GM23338 (cell line): Measurements from ENCODE around the gene PTH1R. TPM values are rescaled to one million over a fixed set of nuclear protein-coding genes. Genes with fewer than 3 reads are reported as not detected.

Experiments used
- ATAC-seq: fragments of 200-7000 bp; cut with Tn5 transposase; 3 replicates; pipeline ENCODE4 v1.9.1; 2020
- DNase-seq: peaks from one replicate; pipeline ENCODE4 v3.0.0-alpha.2; 2015; ENCODE audit warnings: low spot score
- H2AFZ ChIP-seq: fragments of 200-600 bp; sonication (generic); 2 replicates; pipeline ENCODE4 v1.8.0; 2016; ENCODE audit warnings: antibody characterized with exemption, mild to moderate bottlenecking, moderate library complexity
- H3F3A ChIP-seq: fragments of 200-600 bp; sonication (generic); replicated peaks from 2 replicates; pipeline ENCODE4 v1.8.0; 2017; ENCODE audit warnings: antibody characterized with exemption, mixed run types, low read depth
- H3K27ac ChIP-seq: fragments of 200-600 bp; sonication (generic); 2 replicates; pipeline ENCODE4 v1.6.1; 2016; ENCODE audit warnings: low read depth
- H3K27me3 ChIP-seq: fragments of 200-600 bp; sonication (generic); 2 replicates; pipeline ENCODE4 v1.8.0; 2016; ENCODE audit warnings: mild to moderate bottlenecking, mixed run types, moderate library complexity; ENCODE audit not compliant: insufficient read depth
- H3K36me3 ChIP-seq: fragments of 200-600 bp; sonication (generic); 2 replicates; pipeline ENCODE4 v1.8.0; 2016; ENCODE audit warnings: mild to moderate bottlenecking; ENCODE audit not compliant: insufficient read depth
- H3K4me1 ChIP-seq: fragments of 200-600 bp; sonication (generic); 2 replicates; pipeline ENCODE4 v1.8.0; 2016; ENCODE audit warnings: mild to moderate bottlenecking, moderate library complexity; ENCODE audit not compliant: insufficient read depth
- H3K4me2 ChIP-seq: fragments of 200-600 bp; sonication (generic); 2 replicates; pipeline ENCODE4 v1.7.1; 2017; ENCODE audit warnings: mixed run types
- H3K4me3 ChIP-seq: fragments of 200-600 bp; sonication (generic); 2 replicates; pipeline ENCODE4 v1.6.1; 2016; ENCODE audit warnings: mixed run types
- H3K79me2 ChIP-seq: fragments of 200-600 bp; sonication (generic); replicated peaks from 2 replicates; pipeline ENCODE4 v1.8.0; 2017; ENCODE audit warnings: mild to moderate bottlenecking; ENCODE audit not compliant: insufficient read depth
- H3K9me2 ChIP-seq: fragments of 200-600 bp; sonication (generic); 2 replicates; pipeline ENCODE4 v1.8.0; 2017; ENCODE audit not compliant: insufficient read depth
- H4K20me1 ChIP-seq: fragments of 200-600 bp; sonication (generic); replicated peaks from 2 replicates; pipeline ENCODE4 v1.8.0; 2017; ENCODE audit warnings: mild to moderate bottlenecking; ENCODE audit not compliant: insufficient read depth
- H3K27ac Mint-ChIP-seq: 2 replicates; pipeline ENCODE4 v1.8.0; 2020; ENCODE audit warnings: inconsistent platforms, mild to moderate bottlenecking, moderate library complexity, mixed read lengths
- H3K27me3 Mint-ChIP-seq: 3 replicates; pipeline ENCODE4 v1.8.0; 2022; ENCODE audit warnings: low read depth, mild to moderate bottlenecking, moderate library complexity, mixed read lengths, inconsistent platforms; ENCODE audit not compliant: insufficient read depth, poor library complexity
- H3K36me3 Mint-ChIP-seq: 3 replicates; pipeline ENCODE4 v1.8.0; 2021; ENCODE audit warnings: low read depth, mild to moderate bottlenecking, inconsistent platforms, moderate library complexity, mixed read lengths
- H3K4me1 Mint-ChIP-seq: 3 replicates; pipeline ENCODE4 v1.8.0; 2020; ENCODE audit warnings: mild to moderate bottlenecking, inconsistent platforms, mixed read lengths
- H3K4me3 Mint-ChIP-seq: 3 replicates; pipeline ENCODE4 v1.8.0; 2021; ENCODE audit warnings: moderate library complexity, mild to moderate bottlenecking, inconsistent platforms, mixed read lengths
- H3K9me3 Mint-ChIP-seq: 3 replicates; pipeline ENCODE4 v1.8.0; 2020; ENCODE audit warnings: moderate library complexity, mild to moderate bottlenecking, inconsistent platforms, mixed read lengths
- CREB1 ChIP-seq: fragments of 250-450 bp; sonication (Bioruptor Pico); IDR thresholded peaks from 2 replicates; pipeline ENCODE4 v1.5.0; 2020; ENCODE audit warnings: low read depth, mild to moderate bottlenecking, moderate library complexity
- EZH2 ChIP-seq: fragments of 200-600 bp; sonication (generic); IDR thresholded peaks from one replicate; pipeline ENCODE4 v1.8.0; 2017; ENCODE audit warnings: antibody characterized with exemption, mild to moderate bottlenecking, low read depth; ENCODE audit not compliant: unreplicated experiment
- EZH2phosphoT487 ChIP-seq: fragments of 200-600 bp; sonication (generic); IDR thresholded peaks from one replicate; pipeline ENCODE4 v1.8.1; 2018; ENCODE audit warnings: antibody characterized with exemption; ENCODE audit not compliant: unreplicated experiment
- JUNB ChIP-seq: IDR thresholded peaks from one replicate; pipeline ENCODE4 v1.6.1; 2016; ENCODE audit warnings: antibody characterized with exemption; ENCODE audit not compliant: unreplicated experiment
- NANOG ChIP-seq: IDR thresholded peaks from 2 replicates; pipeline ENCODE4 v1.6.1; 2016; ENCODE audit warnings: antibody characterized with exemption, borderline replicate concordance
- POLR2AphosphoS5 ChIP-seq: IDR thresholded peaks from 2 replicates; pipeline ENCODE4 v1.6.1; 2016; ENCODE audit warnings: antibody characterized with exemption, low read depth
- STAT1 ChIP-seq: IDR thresholded peaks from one replicate; pipeline ENCODE4 v1.6.1; 2016; ENCODE audit warnings: antibody characterized with exemption; ENCODE audit not compliant: unreplicated experiment
- ZNF114 ChIP-seq: fragments of 250-450 bp; sonication (Bioruptor Pico); IDR thresholded peaks from 2 replicates; pipeline ENCODE4 v1.5.0; 2020; ENCODE audit warnings: mild to moderate bottlenecking, moderate library complexity
- ZNF331 ChIP-seq: fragments of 250-450 bp; sonication (Bioruptor Pico); IDR thresholded peaks from 2 replicates; pipeline ENCODE4 v1.5.0; 2020; ENCODE audit warnings: low read depth, mild to moderate bottlenecking, moderate library complexity
- polyA plus RNA-seq: library from polyadenylated mRNA; unstranded; fragments of >200 nt; fragmentation: Nextera tagmentation; extraction: Ambion mirVana; gene quantifications from 2 replicates; pipeline ENCODE4 v1.2.1, GENCODE V29; 2016
- total RNA-seq: library from RNA; depleted of rRNA; stranded (reverse); fragments of >200 nt; shearing (Covaris generic); gene quantifications from 2 replicates; pipeline ENCODE4 v1.2.3, GENCODE V29; 2014
- TF ChIP-seq, protein P1 (sequence below): IDR thresholded peaks from one replicate; pipeline ENCODE4 v1.6.1; 2018; ENCODE audit warnings: antibody characterized with exemption; ENCODE audit not compliant: unreplicated experiment
- TF ChIP-seq, protein P2 (sequence below): fragments of 250-450 bp; sonication (Bioruptor Pico); IDR thresholded peaks from 2 replicates; pipeline ENCODE4 v1.5.0; 2020; ENCODE audit warnings: mild to moderate bottlenecking, moderate library complexity

PTH1R gene
- total and polyA plus RNA-seq, 2 experiments from 2014 or later: 1.3 to 1.9 TPM

DNA sequence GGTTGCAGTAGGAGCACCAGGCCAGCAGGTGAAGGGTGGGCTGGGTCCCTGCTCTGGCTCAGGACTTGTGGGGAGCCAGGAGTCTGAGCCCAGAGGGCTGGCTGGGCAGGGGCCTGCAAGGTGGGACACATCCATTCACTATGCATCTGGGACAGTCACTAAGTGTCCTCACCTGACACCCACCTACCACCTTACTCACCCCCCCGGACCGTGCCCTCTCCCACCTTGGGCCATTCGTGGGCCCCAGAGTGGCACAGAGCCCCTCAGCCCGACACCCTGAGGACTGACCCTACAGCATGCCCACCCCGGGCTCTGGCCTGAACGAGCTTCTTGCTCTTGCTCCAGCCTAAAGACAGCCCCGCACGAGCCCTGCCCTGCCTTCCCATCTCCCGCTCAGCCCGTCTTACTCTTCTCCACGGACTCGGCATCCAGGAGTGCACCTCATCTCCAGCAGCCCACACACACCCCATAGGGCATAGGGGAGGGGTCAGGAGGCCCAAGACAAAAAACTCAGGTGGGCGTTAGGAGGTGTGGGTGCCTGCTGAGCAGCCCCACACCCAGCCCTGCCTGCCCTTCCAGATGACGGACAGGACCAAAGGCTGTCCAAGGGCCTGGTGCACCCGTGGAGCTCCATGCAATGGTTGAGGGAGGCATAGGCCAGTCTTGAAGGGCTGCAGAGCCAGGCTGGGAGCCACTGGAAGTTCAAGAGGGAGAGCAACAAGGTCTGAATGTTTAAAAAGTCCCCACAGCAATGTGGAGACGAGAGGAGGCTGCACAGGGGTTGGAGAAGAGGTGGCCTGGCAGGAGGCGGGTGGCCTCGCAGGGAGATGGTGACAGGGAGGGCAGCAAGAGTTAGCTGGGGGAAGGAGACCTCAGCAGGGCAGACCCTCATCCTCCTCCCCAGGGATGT lies 27.0 kb downstream of the PTH1R start:
- no peak for ATAC-seq
- H3K9me2 ChIP-seq: no peaks in the 10 kb centered on the region
- H2AFZ ChIP-seq: no peak overlapping the region

DNA sequence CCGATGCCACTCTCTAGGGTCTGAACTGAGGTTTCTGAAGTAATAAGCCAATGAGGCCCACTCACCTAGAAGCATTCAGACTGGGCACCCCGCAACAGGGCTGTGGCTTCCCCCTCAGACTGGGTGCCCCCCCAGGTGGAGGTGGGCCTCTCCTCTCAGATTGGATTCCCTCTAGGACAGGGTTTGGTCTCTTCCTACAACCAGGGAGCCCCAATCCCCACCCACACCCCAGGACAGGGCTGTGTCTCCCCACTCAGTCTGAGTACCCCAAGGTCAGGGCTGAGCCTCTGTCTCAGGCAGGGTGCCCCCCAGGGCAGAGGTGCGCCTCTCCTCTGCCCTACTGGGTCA lies 27.7 kb downstream of the PTH1R start:
- no peak overlapping the region for H3K27ac Mint-ChIP-seq
- peaks cover 2% of the 10 kb centered on the region; the same call in 1 of the 3 replicates for H3K4me1 Mint-ChIP-seq
- peaks cover 9% of the 10 kb centered on the region for H3K27me3 Mint-ChIP-seq
- no peaks in the 10 kb centered on the region for H3K9me3 Mint-ChIP-seq
- Histone ChIP-seq H3K27me3 (no peaks in the 10 kb centered on the region), H3K79me2 (no peaks in the 10 kb centered on the region), H3K4me3 (no peak overlapping the region), H3K4me2 (no peak overlapping the region), H2AFZ (no peak overlapping the region), H3K27ac (no peak overlapping the region), H3F3A (no peaks in the 10 kb centered on the region), H4K20me1 (no peaks in the 10 kb centered on the region), H3K4me1 (no peaks in the 10 kb centered on the region), H3K9me2 (no peaks in the 10 kb centered on the region), H3K36me3 (no peaks in the 10 kb centered on the region)
- ATAC-seq (no peak), DNase-seq (no peak)
- H3K36me3 Mint-ChIP-seq: no peaks in the 10 kb centered on the region
- H3K4me3 Mint-ChIP-seq: no peak overlapping the region
- TF ChIP-seq CREB1 (CRISPR knock-in tag): no peak
- no peak for TF ChIP-seq JUNB
- TF ChIP-seq ZNF331 (CRISPR knock-in tag): no peak
- TF ChIP-seq, protein P1, sequence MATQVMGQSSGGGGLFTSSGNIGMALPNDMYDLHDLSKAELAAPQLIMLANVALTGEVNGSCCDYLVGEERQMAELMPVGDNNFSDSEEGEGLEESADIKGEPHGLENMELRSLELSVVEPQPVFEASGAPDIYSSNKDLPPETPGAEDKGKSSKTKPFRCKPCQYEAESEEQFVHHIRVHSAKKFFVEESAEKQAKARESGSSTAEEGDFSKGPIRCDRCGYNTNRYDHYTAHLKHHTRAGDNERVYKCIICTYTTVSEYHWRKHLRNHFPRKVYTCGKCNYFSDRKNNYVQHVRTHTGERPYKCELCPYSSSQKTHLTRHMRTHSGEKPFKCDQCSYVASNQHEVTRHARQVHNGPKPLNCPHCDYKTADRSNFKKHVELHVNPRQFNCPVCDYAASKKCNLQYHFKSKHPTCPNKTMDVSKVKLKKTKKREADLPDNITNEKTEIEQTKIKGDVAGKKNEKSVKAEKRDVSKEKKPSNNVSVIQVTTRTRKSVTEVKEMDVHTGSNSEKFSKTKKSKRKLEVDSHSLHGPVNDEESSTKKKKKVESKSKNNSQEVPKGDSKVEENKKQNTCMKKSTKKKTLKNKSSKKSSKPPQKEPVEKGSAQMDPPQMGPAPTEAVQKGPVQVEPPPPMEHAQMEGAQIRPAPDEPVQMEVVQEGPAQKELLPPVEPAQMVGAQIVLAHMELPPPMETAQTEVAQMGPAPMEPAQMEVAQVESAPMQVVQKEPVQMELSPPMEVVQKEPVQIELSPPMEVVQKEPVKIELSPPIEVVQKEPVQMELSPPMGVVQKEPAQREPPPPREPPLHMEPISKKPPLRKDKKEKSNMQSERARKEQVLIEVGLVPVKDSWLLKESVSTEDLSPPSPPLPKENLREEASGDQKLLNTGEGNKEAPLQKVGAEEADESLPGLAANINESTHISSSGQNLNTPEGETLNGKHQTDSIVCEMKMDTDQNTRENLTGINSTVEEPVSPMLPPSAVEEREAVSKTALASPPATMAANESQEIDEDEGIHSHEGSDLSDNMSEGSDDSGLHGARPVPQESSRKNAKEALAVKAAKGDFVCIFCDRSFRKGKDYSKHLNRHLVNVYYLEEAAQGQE: no peak
- TF ChIP-seq EZH2: no peak
- no peak for TF ChIP-seq STAT1
- TF ChIP-seq ZNF114 (CRISPR knock-in tag): no peak
- TF ChIP-seq EZH2phosphoT487: no peak
- TF ChIP-seq, protein P2, sequence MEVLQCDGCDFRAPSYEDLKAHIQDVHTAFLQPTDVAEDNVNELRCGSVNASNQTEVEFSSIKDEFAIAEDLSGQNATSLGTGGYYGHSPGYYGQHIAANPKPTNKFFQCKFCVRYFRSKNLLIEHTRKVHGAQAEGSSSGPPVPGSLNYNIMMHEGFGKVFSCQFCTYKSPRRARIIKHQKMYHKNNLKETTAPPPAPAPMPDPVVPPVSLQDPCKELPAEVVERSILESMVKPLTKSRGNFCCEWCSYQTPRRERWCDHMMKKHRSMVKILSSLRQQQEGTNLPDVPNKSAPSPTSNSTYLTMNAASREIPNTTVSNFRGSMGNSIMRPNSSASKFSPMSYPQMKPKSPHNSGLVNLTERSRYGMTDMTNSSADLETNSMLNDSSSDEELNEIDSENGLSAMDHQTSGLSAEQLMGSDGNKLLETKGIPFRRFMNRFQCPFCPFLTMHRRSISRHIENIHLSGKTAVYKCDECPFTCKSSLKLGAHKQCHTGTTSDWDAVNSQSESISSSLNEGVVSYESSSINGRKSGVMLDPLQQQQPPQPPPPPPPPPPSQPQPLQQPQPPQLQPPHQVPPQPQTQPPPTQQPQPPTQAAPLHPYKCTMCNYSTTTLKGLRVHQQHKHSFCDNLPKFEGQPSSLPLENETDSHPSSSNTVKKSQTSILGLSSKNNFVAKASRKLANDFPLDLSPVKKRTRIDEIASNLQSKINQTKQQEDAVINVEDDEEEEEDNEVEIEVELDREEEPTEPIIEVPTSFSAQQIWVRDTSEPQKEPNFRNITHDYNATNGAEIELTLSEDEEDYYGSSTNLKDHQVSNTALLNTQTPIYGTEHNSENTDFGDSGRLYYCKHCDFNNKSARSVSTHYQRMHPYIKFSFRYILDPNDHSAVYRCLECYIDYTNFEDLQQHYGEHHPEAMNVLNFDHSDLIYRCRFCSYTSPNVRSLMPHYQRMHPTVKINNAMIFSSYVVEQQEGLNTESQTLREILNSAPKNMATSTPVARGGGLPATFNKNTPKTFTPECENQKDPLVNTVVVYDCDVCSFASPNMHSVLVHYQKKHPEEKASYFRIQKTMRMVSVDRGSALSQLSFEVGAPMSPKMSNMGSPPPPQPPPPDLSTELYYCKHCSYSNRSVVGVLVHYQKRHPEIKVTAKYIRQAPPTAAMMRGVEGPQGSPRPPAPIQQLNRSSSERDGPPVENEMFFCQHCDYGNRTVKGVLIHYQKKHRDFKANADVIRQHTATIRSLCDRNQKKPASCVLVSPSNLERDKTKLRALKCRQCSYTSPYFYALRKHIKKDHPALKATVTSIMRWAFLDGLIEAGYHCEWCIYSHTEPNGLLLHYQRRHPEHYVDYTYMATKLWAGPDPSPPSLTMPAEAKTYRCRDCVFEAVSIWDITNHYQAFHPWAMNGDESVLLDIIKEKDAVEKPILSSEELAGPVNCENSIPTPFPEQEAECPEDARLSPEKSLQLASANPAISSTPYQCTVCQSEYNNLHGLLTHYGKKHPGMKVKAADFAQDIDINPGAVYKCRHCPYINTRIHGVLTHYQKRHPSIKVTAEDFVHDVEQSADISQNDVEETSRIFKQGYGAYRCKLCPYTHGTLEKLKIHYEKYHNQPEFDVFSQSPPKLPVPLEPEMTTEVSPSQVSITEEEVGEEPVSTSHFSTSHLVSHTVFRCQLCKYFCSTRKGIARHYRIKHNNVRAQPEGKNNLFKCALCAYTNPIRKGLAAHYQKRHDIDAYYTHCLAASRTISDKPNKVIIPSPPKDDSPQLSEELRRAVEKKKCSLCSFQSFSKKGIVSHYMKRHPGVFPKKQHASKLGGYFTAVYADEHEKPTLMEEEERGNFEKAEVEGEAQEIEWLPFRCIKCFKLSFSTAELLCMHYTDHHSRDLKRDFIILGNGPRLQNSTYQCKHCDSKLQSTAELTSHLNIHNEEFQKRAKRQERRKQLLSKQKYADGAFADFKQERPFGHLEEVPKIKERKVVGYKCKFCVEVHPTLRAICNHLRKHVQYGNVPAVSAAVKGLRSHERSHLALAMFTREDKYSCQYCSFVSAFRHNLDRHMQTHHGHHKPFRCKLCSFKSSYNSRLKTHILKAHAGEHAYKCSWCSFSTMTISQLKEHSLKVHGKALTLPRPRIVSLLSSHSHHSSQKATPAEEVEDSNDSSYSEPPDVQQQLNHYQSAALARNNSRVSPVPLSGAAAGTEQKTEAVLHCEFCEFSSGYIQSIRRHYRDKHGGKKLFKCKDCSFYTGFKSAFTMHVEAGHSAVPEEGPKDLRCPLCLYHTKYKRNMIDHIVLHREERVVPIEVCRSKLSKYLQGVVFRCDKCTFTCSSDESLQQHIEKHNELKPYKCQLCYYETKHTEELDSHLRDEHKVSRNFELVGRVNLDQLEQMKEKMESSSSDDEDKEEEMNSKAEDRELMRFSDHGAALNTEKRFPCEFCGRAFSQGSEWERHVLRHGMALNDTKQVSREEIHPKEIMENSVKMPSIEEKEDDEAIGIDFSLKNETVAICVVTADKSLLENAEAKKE (CRISPR knock-in tag): no peak
- no peak for TF ChIP-seq POLR2AphosphoS5
- TF ChIP-seq NANOG: no peak

More for the DNA sequence above, 27.0 kb downstream of the PTH1R start:
- no peaks in the 10 kb centered on the region for H3K36me3 Mint-ChIP-seq
- H3K27me3 ChIP-seq: no peaks in the 10 kb centered on the region
- H3K4me1 Mint-ChIP-seq: peaks cover 2% of the 10 kb centered on the region; the same call in 1 of the 3 replicates
- H3K4me3 ChIP-seq: no peak overlapping the region
- H3F3A ChIP-seq: no peaks in the 10 kb centered on the region
- no peaks in the 10 kb centered on the region for H3K9me3 Mint-ChIP-seq
- no peak for DNase-seq
- no peaks in the 10 kb centered on the region for H4K20me1 ChIP-seq
- no peak overlapping the region for H3K4me2 ChIP-seq
- H3K27me3 Mint-ChIP-seq: peaks cover 8% of the 10 kb centered on the region
- no peaks in the 10 kb centered on the region for H3K79me2 ChIP-seq
- no peak overlapping the region for H3K4me3 Mint-ChIP-seq
- no peak overlapping the region for H3K27ac ChIP-seq
- no peaks in the 10 kb centered on the region for H3K4me1 ChIP-seq
- H3K27ac Mint-ChIP-seq: no peak overlapping the region
- no peaks in the 10 kb centered on the region for H3K36me3 ChIP-seq
- no peak for TF ChIP-seq ZNF114 (CRISPR knock-in tag)
